ENCODE measurements around the gene MYO9B. TPM values are rescaled to one million over a fixed set of nuclear protein-coding genes. Genes with fewer than 3 reads are reported as not detected.

MYO9B gene
- total RNA-seq, 1 experiment from 2014 or later: 79.4 TPM

DNA sequence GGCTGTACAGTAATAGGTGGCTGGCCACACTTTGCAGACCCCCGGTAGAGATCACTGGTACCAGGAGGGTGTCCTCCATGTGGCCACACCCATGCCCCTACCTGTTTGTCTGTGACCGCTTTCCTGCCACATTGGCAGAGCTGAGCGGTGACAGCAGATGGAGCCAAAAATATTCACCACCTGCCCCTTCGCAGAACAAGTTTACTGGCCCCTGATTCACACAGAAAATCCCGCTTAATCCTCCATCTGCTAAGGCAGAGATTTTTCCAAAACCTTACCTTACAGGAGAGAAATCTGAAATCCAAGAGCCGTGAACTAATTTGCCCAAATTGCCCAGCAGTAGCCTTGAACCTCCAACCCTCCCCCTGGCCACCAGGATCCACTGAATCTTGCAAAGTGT, 52.1 kb downstream of the MYO9B start:
- ChIA-PET POLR2A (no interaction called here), CTCF (no interaction called here)
- Histone ChIP-seq H3K9me3 (ENCODE audit: control insufficient read depth, insufficient read depth, low read depth, low read length) (no peaks in the 10 kb centered on the region), H3K27me3 (ENCODE audit: control insufficient read depth, insufficient read depth, low read length) (no peaks in the 10 kb centered on the region), H3K36me3 (ENCODE audit: control insufficient read depth, insufficient read depth, low read length) (no peaks in the 10 kb centered on the region), H3K27ac (ENCODE audit: low read length) (no peak overlapping the region), H3K4me1 (ENCODE audit: control insufficient read depth, insufficient read depth, low read length) (peaks cover 9% of the 10 kb centered on the region), H3K4me3 (ENCODE audit: low read depth in 2 of 2, low read length in 2 of 2) (no peak overlapping the region)
- no peak for ATAC-seq
- TF ChIP-seq TCF7L2 (IDR thresholded peaks at IDR 0.05; ENCODE audit: low read depth, low read length) (no peak), SIN3A (IDR thresholded peaks at IDR 0.05; ENCODE audit: borderline replicate concordance, insufficient read depth, low read depth, low read length) (no peak), POLR2AphosphoS5 (IDR thresholded peaks at IDR 0.05; ENCODE audit: low read depth, low read length) (no peak)
- TF ChIP-seq, protein P1, sequence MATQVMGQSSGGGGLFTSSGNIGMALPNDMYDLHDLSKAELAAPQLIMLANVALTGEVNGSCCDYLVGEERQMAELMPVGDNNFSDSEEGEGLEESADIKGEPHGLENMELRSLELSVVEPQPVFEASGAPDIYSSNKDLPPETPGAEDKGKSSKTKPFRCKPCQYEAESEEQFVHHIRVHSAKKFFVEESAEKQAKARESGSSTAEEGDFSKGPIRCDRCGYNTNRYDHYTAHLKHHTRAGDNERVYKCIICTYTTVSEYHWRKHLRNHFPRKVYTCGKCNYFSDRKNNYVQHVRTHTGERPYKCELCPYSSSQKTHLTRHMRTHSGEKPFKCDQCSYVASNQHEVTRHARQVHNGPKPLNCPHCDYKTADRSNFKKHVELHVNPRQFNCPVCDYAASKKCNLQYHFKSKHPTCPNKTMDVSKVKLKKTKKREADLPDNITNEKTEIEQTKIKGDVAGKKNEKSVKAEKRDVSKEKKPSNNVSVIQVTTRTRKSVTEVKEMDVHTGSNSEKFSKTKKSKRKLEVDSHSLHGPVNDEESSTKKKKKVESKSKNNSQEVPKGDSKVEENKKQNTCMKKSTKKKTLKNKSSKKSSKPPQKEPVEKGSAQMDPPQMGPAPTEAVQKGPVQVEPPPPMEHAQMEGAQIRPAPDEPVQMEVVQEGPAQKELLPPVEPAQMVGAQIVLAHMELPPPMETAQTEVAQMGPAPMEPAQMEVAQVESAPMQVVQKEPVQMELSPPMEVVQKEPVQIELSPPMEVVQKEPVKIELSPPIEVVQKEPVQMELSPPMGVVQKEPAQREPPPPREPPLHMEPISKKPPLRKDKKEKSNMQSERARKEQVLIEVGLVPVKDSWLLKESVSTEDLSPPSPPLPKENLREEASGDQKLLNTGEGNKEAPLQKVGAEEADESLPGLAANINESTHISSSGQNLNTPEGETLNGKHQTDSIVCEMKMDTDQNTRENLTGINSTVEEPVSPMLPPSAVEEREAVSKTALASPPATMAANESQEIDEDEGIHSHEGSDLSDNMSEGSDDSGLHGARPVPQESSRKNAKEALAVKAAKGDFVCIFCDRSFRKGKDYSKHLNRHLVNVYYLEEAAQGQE (IDR thresholded peaks at IDR 0.05; ENCODE audit: insufficient read depth in 1 of 2, low read depth in 2 of 2, low read length in 1 of 2): no peak
- TF ChIP-seq, protein P2, sequence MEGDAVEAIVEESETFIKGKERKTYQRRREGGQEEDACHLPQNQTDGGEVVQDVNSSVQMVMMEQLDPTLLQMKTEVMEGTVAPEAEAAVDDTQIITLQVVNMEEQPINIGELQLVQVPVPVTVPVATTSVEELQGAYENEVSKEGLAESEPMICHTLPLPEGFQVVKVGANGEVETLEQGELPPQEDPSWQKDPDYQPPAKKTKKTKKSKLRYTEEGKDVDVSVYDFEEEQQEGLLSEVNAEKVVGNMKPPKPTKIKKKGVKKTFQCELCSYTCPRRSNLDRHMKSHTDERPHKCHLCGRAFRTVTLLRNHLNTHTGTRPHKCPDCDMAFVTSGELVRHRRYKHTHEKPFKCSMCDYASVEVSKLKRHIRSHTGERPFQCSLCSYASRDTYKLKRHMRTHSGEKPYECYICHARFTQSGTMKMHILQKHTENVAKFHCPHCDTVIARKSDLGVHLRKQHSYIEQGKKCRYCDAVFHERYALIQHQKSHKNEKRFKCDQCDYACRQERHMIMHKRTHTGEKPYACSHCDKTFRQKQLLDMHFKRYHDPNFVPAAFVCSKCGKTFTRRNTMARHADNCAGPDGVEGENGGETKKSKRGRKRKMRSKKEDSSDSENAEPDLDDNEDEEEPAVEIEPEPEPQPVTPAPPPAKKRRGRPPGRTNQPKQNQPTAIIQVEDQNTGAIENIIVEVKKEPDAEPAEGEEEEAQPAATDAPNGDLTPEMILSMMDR (IDR thresholded peaks at IDR 0.05): no peak
- intact Hi-C loops (cut with micrococcal nuclease; ENCODE audit: unreplicated experiment) (no loop called here), in situ Hi-C loops (cut with HindIII; ENCODE audit: low pct_unique_long_range_greater_than_20kb, low sequenced_read_pairs) (no loop called here)
- no TSS peak for BruUV-seq (replicated peaks)
- no peak for DNase-seq (ENCODE audit: low read depth, low spot score)

DNA sequence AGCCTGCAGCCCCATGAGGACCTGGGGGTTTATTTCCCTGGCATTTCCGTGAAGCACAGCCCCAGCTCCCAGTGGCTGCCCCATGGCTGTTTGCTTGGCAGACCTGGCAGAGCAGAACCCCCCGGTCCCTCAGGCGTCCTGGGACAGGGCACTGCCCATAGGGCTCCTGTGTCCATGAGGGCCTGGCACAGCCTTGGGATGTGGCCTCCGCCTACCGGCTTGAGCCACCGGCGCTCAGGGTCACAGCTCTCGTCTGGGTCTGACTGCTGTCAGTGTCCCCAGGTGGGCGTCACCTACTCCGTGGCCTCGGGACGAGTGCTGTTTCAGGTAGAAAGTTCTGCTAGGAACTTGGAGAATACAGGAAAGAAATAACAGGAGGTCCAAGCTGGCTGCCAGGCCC, 52.8 kb downstream of the MYO9B start:
- no peak overlapping the region for H3K4me3 ChIP-seq (ENCODE audit: low read depth in 2 of 2, low read length in 2 of 2)
- BruUV-seq (replicated peaks): no TSS peak

More for the DNA sequence above, 52.8 kb downstream of the MYO9B start:
- Histone ChIP-seq H3K4me1 (ENCODE audit: control insufficient read depth, insufficient read depth, low read length) (peaks cover 9% of the 10 kb centered on the region), H3K27me3 (ENCODE audit: control insufficient read depth, insufficient read depth, low read length) (no peaks in the 10 kb centered on the region), H3K9me3 (ENCODE audit: control insufficient read depth, insufficient read depth, low read depth, low read length) (no peaks in the 10 kb centered on the region), H3K36me3 (ENCODE audit: control insufficient read depth, insufficient read depth, low read length) (no peaks in the 10 kb centered on the region), H3K27ac (ENCODE audit: low read length) (no peak overlapping the region)
- ChIA-PET CTCF (no interaction called here), POLR2A (no interaction called here)
- ATAC-seq: no peak
- DNase-seq (ENCODE audit: low read depth, low spot score): no peak
- in situ Hi-C loops (cut with HindIII; ENCODE audit: low pct_unique_long_range_greater_than_20kb, low sequenced_read_pairs) (no loop called here), intact Hi-C loops (cut with micrococcal nuclease; ENCODE audit: unreplicated experiment) (no loop called here)
- TF ChIP-seq POLR2AphosphoS5 (IDR thresholded peaks at IDR 0.05; ENCODE audit: low read depth, low read length) (no peak), TCF7L2 (IDR thresholded peaks at IDR 0.05; ENCODE audit: low read depth, low read length) (no peak), SIN3A (IDR thresholded peaks at IDR 0.05; ENCODE audit: borderline replicate concordance, insufficient read depth, low read depth, low read length) (no peak)
- TF ChIP-seq, protein P2 (IDR thresholded peaks at IDR 0.05): no peak
- TF ChIP-seq, protein P1 (IDR thresholded peaks at IDR 0.05; ENCODE audit: insufficient read depth in 1 of 2, low read depth in 2 of 2, low read length in 1 of 2): no peak

Data from Panc1 (cell line).